GM19438 (cell line): Measurements from ENCODE around the gene MTRR.

Experiments
- ATAC-seq: cut with Tn5 transposase; IDR thresholded peaks from one replicate; pipeline ENCODE4 v1.9.1; 2021; ENCODE audit warnings: low read depth; ENCODE audit not compliant: unreplicated experiment

The MTRR gene

DNA sequence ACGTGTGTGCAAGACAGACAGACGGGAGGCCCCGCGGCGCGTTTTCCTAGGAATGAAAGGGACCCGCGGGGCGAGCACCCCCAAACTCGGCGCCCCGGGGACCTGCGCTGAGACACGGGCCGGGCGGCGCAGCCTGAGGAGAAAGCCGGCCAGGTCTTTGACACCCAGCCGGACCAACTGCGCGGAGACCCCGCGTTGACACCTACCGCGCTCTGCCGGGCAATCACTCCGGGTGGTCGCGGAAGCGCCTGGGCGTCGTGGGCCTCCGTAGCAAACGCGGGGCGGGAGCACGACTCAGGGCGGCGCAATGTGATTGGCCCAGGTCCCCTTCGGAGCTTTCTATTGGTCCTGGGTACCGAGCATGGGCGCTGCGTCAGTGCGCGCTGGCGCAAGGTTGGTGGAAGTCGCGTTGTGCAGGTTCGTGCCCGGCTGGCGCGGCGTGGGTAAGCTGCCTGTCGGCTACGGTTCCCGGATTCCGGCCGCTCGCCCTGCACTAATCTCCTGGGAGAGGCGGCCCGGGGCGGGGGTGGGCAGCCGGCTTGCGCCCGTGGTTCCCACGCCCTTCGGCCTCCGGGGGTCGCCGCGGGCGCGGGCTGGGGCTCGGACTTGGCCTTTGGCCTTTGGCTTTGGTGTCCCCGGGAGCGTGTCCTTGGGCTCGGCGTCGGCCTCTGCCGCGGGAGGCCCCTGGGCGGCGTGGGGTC is at the start of gene MTRR, which contains the start of gene FASTKD3:
Gene MTRR (plus strand): TSS at position 376 of the 701 bp plus-strand sequence. CDS start 1,647 bp downstream, outside the sequence.
Gene FASTKD3 (minus strand): TSS at position 259 of the 701 bp plus-strand sequence. CDS start 948 bp downstream, outside the sequence.
- ATAC-seq = peak; percentile 93

DNA sequence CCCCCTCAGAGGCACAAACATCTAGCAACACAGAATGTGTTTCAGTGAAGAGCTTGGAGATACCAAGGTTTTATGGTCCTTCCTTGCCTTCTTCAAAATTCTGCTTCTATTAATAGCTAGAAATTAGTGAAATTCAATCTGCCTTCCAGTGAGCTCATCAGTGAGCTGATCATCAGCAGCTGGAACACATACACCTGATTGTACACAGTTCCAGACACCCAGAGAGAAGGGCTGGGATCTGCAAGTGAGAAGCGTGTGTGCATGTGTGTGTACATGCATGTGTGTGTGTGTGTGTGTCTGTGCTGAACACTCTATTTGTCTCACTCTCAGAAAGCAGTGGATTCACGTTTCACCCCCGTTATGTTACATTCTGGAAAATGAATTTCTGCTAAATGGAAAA is 46.5 kb upstream of the MTRR start:
- ATAC-seq = no peak

DNA sequence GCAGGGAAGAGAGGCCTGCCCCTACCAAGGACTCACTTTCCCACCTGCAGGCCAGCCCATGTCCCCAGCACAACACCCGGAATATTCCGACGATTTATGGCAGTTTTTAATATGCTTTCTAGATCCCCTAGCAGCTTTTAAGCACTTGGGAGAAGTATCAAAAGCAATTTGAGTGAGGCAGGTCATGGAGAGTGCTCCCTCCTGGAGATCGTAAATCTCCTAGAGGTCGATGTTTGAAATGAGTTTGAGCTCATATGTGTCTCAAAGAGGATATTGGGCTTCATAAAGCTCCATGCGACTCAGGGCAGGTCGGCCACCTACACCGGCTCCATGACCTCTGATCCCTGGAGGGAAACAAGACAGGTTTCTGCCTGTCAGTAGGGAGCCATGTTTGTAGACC is 45.4 kb upstream of the MTRR start:
- ATAC-seq = no peak

DNA sequence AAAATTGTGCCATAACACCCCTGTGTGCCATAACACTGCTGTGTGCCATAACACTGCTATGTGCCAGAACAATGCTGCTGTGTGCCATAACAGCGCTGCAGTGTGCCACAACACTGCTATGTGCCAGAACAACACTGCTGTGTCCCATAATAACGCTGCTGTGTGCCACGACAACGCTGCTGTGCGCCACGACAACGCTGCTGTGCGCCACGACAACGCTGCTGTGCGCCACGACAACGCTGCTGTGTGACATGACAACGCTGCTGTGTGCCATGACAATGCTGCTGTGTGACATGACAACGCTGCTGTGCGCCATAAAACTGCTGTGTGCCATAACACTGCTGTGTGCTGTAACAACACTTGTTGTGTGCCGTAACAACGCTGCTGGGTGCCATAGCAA is 44.0 kb upstream of the MTRR start:
- ATAC-seq = no peak

GRCh38 chr5:7825630-7826029 is 43.3 kb upstream of the MTRR start:
- ATAC-seq = no peak

DNA sequence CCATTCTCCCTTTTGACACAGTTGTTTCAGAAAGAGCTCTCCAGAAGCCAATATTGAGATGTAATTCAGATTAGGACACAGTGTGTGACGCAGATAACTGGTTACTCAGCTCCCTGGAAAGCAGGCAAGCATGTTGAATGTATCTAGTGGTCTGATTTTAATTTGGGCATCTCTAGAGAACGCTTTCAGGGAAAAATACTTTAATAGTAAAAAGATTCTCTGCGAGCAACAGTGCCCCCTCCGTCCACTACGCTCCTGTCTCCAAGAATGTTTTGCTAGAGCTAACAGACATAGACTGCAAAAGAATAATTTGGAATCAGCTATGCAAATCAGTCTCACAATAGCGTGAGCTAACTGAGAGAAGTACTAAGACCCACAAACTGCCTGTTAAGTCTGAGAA is 41.3 kb upstream of the MTRR start:
- ATAC-seq = no peak

GRCh38 chr5:7828269-7828668 is 40.7 kb upstream of the MTRR start:
- ATAC-seq = no peak

DNA sequence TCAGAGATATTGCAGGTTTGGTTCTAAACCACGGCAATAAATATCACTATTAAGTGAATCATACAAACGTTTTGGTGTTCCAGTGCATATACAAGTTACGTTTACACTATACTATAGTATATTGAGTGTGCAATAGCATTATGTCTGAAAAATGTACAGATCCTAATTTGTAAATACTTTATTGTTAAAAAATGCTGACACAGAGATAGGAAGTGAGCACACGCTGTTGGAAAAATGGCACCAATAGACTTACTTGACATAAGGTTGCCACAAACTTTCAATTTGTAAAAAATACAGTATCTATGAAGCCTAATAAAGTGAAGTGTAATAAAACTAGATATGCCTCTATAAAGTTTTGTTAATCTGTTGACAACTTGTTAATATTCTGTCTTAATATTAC is 34.0 kb upstream of the MTRR start:
- no peak for ATAC-seq

DNA sequence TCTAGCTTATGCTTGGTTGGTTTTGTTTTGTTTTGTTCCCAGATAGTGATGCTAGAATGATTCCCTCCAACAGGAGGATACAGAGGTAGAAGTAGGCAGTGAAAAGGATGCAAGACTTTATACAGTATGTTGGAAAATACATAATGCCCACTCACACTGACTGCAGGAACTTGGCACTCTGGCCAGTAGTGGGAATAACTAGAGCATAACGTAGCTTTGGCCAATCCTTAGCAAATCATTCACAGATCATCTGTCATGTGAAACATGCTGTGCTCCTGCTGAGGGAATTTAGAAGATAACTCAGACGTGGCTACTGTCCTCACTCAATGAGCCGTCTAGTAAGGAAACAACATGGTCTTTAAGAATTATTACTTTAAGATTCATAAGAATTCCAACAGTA is 31.5 kb upstream of the MTRR start:
- ATAC-seq = no peak

DNA sequence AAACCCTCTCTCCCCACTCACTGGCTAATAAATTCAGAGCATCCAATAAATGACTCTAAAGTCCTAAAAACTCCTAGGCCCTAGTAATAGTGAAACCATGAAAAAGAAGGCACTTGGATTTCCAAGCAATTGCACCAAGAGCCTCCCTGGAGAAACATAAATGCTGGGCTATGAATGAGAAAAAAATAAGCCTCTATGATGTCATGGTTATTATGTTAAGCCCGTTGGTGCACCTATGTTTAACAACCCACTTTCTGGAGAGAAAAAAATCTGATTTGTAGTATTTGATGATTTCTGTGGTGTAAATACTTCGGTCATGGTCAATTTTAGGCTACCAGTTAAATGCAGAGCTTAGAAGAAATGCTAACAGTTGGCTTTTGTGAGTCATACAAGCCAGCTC is 26.4 kb upstream of the MTRR start:
- ATAC-seq = no peak

- ATAC-seq = no peak
These were observed 24.0 kb upstream of the MTRR start for GRCh38 chr5:7844901-7845300.

DNA sequence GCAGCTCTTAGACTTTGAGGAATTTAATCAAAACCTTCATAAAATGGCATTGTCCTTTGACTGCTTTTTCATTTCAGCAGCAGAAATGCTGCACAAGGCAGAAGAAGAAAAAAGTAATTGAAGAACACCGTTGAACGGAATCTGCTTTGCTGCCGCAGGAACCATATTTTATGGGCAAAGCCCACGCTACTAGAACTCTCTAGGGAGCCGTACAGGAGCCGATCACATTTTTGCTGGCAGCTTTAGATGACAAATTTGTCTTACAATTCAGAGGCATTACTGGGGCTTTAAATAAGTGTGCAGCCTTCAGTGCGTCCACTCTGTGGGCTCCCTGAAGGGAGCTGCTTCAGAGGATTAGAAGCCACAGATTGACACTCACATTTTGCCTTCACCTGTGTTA is 23.4 kb upstream of the MTRR start:
- ATAC-seq = no peak

- no peak for ATAC-seq
These were observed 22.6 kb upstream of the MTRR start for GRCh38 chr5:7846327-7846726.

DNA sequence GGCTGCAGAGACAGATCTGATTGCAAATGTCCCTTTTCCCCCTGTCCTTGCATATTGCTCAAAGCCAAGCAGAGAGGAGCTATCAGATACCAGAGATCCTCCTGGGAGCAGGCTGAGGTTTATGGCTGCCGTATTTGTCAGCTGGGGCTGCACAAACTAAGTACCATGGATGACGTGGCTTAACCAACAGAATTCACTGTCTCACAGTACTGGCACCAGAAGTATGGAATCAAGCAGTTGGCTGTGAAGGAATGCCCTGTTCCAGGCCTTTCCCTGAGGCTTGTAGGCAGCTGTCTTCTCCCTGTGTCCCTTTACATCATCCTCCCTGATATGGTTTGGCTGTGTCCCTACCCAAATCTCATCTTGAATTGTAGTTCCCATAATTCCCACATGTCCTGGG is 20.7 kb upstream of the MTRR start:
- ATAC-seq = no peak

DNA sequence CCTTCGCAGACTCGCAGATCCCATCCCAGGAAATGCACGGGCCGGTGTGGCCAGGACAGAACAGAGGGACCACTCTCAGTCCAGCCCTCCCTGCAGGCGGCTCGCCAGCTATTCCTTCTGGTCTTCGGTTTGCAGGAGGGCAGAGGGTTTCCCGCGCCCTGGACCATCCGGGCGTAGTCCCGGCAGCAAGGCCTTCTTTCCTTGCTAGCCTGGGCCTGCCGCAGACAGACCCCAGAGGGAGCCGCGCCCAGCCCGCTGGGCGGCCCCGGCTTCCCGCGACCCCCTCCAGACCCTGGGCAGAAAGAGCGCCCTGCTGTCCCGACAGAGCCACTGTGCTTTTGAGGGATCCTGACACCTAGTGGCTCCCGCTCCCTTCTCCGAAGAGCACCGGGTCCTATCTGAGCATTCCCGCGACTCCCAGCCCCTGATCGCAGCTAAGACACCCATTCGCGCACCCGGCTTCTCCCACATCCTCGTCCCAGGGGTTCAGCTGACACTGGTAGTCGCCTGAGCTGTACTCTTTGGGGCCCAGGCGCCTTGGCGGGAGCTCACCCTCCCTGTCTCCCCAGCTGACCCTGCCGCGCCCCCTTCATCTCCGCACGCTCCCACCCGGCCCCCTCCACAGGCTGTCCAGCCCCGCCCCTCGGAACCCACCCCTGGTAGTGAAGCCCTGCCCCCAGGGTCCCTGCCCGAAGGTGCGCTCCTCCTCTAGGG is 19.1 kb upstream of the MTRR start:
- ATAC-seq = no peak

DNA sequence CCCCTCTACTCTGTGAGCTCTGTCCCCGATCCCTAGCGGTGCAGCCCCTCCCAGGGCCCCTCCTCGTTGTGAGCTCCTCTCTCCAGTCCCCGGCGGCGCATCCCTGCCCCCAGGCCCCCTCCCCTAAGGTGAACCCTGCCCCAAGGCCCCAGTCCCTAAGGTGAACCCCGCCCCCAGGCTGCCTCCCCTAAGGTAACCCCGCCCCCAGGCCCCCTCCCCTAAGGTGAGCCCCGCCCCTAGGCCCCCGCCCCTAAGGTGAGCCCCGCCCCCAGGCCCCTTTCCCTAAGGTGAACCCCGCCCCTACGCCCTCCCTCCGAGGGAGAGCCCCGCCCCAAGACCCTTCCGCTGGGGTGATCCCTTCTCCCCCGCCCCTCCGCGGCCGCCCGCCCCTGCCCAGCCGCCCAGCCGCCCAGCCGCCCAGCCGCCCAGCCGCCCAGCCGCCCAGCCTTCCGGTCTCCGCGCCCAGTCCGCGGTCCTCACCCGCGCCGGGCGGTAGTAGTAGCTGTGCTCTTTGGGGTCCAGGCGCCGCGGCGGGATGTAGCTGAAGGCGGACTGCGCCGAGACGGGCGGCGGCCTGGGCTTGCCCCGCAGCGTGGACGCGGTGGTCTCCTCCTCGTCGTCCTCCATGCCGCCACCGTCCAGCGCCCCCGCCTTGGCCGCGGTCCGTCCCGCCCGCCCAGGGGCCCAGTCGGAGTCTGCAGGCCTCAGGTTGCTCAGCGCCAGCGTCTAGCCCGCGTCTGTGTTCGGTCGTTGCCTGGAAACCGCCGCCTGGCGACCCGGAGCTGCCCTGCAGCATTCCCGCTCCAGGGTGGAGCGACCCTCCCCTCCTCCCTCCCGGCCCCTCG is 18.3 kb upstream of the MTRR start, which contains the start of gene CFAP90:
Gene CFAP90 (minus strand): TSS at position 739 of the 845 bp plus-strand sequence. CDS start 112 bp downstream, at position 627.
- no peak for ATAC-seq

DNA sequence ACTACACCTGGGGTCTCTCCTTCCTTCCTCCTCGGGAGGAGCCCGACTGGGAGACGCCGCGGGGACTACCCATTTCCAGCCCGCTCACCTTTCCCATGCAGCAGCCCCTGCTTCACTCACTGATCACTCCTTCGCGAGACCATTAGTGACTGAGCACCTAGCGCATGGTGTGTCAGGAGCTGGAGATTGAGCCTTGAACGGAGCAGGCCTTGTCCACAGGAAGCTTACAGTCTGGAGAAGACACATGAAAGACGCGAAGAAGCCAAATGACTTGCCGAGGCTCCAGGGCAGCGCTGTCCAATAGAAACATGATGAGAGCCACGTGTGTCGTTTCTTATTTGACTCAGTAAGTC is 17.7 kb upstream of the MTRR start:
- no peak for ATAC-seq

GRCh38 chr5:7851617-7852289 is 17.2 kb upstream of the MTRR start:
- ATAC-seq = no peak

GRCh38 chr5:7852542-7852941 is 16.4 kb upstream of the MTRR start:
- no peak for ATAC-seq

GRCh38 chr5:7852988-7853387 is 16.0 kb upstream of the MTRR start:
- no peak for ATAC-seq

DNA sequence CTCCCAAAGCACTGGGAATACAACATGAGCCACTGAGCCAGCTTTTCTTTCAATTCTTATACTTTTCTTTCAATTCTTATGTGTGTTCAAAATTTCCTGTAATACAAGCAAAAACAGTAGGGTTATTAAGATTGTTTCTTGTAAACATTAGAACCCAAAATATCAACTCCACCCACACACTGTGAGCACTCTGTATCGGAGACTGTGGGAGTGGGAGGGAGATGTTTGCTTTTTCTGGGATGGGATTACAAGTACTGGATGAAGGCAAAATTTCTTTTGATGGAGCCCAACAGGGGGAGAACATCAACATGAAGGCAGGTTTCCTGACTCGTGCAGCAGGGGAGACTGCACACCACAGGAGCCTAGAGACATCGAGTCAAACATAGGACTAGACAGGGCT is 13.3 kb upstream of the MTRR start:
- ATAC-seq = no peak
